Inflammatory macrophage treated with lipopolysaccharide for 4 hours (primary cell): Measurements from ENCODE around the gene GPC3.

Experiments
- DNase-seq: peaks from one replicate; pipeline ENCODE4 v3.0.0-alpha.2; 2020

The GPC3 gene

DNA sequence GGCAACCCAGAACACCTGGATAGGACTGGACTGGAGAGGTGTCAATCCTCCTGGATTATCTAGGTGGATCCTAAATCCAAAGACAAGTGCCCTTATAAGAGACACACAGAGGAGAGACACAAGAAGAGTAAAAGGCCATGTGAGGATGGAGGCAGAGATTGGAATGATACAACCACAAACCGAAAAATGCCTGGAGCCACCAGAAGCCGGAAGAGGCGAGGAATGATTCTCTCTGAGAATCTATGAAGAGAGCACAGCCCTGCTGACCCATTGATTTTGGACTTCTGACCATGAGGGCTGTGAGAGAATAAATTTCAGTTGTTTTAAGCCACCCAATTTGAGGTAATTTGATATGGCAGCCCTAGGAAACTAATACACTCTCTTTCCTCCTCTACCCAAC lies 20.1 kb downstream of the GPC3 start:
- no peak for DNase-seq

GRCh38 chrX:133961046-133961445 lies 24.3 kb downstream of the GPC3 start:
- no peak for DNase-seq

DNA sequence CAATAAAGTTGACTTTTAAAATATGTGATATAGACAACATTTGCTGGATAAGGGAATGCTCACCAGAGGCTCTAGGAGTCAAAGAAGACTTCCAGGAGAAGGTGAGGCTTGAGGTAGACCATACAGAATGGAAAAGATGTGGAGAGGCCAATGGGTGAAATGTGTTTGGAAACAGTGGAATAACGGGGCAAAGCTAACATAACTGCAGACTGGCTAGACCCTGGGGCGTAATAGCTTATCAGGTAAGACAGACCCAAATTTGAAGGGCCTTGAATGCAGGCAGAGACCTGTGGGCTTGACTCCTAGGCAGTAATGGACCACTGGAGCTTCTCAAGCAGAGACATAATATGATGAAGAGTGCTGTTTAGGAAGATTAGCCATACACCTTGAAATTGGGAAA lies 25.4 kb downstream of the GPC3 start:
- no peak for DNase-seq

GRCh38 chrX:133958997-133959688 lies 26.3 kb downstream of the GPC3 start:
- no peak for DNase-seq

DNA sequence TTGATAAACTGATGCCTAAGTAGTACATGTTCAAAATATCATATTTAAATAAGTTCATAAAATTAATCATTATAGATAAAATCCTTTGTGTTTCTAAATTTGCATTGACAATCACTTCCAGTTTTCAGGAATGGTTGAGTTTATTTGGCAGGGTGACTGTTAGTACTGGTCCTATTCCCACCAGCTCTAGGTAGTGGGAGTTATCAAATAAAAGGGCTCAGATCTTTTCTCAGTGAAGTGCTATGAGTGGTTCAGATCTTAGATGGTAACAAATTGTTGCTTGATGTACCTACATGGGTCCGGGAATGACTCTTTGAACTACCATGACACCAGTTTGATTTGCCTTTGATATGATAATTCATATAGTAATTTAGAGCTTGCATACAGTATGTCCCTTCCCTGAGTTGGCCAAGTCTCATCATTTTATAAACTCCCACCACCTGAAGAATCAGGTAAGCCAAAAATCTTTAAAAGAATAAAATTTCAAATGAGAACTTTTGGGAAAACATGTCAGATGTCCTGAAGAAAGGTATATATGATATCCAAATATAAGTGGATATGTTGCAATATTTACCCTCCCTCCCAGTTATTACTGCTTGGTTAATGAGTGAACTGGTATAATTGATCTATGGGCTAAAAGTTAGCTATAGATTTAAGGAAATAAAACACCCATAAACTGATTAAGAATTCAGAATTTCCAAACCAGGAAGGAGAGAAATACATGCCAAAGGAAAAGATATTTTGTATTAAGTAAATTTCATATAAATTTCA lies 28.6 kb downstream of the GPC3 start:
- no peak for DNase-seq

- no peak for DNase-seq
Observed at GRCh38 chrX:133953785-133954355, 31.5 kb downstream of the GPC3 start.

- DNase-seq: no peak
Observed at GRCh38 chrX:133953078-133953477, 32.3 kb downstream of the GPC3 start.

DNA sequence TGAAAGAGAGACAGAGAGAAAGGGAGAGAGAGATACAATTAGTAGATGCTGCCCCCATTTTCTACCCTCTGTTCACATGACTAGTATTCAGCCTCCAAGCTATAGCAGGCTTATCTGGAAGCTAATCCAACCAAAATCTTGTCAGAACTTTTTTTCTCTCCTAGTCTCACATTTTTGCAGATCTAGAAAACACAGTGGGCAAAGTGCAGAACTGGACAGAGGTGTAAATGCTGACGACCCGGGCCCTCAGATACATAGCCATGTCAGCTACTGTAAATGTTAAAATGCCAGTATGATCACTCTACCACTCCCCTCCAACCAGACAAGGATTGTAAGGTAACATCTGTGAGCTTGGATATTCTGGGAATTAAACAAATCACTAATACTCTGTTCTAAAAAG lies 34.3 kb downstream of the GPC3 start:
- no peak for DNase-seq

DNA sequence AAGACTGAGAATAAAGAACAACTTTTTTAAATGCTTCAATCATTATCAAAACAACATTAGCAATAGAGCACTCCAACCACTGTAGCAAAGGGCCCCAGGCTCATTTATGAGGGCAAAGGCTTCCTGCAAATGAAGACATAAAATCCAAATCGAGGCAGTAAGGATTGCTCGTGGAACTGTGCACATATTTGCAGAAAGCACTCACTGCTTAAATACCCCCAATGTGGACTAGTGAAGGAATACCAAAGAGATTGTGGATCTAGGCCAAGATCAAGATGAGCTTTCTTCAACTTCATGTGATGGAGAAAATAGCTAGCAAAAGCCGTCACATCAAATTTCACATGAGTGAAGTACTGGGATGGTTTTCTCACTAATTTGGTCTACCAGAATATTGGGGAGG lies 35.2 kb downstream of the GPC3 start:
- DNase-seq: no peak

DNA sequence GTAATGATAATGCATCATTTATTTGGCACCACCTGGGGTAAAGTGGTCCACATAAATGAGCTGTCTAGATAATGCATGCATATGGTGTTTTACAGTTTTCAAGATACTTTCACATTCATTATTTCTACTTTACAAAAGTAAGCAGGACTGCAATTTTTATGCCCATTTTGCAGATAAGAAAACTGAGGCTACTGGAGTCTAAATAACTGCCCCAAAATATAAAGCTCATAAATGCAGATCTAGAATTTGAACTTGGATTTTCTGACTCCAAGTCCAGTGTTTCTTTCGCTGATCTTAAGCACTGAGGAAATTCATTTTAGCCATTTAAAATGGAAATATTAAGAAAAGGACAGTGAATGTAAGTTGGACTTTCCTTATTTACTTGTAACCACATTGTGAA lies 36.5 kb downstream of the GPC3 start:
- no peak for DNase-seq

DNA sequence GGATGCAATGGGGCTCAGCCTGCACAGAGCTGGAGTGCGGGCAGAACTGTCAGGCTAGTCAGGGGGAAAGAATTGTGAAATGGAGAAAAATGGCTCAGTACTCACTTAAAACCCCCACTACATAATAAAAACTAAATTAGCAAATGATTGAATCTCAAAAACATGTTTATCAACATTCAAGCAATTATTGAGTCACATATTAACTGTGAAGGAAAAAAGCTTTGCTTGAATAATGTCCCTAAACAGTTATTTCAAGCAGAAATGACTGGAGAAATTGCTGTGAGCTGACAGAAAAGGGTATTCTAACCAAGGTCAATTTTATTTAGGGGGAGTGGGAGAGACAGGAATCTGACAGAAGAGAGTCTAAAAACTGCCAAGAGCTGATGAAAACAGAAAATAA lies 37.4 kb downstream of the GPC3 start:
- DNase-seq: no peak

GRCh38 chrX:133947022-133947421 lies 38.4 kb downstream of the GPC3 start:
- no peak for DNase-seq

DNA sequence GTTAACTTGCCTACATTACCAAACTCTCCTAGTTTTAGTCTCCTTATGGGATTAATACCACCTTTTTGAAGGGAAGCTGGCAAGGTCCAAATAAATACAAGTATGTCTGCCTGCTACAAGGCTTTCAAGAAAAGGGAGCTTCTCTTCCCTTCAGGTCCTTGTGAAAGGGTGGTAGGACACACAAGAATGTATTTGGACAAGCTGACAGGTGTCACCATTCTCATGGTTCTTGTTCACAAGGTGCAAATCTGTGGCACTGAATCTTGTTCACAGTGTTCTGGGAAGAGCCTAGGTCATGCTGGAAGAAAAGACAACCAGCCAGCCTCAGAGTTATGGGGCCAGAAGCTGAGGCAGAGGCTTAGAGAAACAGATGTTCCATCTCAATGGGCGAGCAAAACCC lies 41.9 kb downstream of the GPC3 start:
- no peak for DNase-seq

GRCh38 chrX:133939655-133940302 lies 45.6 kb downstream of the GPC3 start:
- DNase-seq: no peak

- no peak for DNase-seq
Observed at GRCh38 chrX:133938530-133938929, 46.9 kb downstream of the GPC3 start.

DNA sequence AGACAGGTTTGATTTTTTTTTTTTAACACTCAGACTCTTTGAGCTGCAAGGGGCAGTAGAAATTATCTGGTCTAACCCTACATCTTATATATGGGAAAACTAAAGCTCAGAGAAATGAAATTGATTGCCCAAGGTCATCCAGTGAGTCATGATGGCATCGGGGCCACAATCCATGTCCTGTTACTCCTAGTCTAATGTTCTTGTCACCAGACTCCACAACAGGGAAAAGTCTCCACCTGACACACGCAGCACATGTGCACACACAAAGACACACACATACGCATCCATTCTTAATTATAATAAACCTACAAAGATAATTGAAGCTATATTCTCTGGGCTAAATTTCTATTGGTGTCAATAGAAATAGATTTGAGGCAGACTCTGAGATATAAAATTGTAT lies 48.4 kb downstream of the GPC3 start:
- DNase-seq: no peak

- DNase-seq: no peak
Observed at GRCh38 chrX:133935076-133935475, 50.3 kb downstream of the GPC3 start.

DNA sequence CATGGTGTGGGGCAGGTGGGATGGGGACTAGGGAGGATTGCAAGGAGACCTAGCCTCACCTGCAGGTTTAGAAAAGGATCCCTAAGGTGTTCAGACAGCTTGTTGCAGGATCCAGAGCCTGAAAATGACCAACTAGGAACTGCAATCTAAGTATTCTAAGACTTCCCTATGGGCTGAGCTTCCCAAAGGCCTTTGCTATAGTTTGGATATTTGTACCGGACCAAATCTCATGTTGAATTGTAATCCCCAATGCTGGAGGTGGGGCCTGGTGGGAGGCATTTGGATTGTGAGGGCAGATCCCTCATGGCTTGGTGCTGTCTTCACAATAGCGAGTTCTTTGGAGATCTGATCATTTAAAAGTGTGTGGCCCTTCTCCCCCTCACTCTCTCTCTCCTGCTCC lies 52.1 kb downstream of the GPC3 start:
- no peak for DNase-seq

- DNase-seq: no peak
Observed at GRCh38 chrX:133929836-133930464, 55.4 kb downstream of the GPC3 start.

GRCh38 chrX:133928365-133928764 lies 57.0 kb downstream of the GPC3 start:
- DNase-seq: no peak

DNA sequence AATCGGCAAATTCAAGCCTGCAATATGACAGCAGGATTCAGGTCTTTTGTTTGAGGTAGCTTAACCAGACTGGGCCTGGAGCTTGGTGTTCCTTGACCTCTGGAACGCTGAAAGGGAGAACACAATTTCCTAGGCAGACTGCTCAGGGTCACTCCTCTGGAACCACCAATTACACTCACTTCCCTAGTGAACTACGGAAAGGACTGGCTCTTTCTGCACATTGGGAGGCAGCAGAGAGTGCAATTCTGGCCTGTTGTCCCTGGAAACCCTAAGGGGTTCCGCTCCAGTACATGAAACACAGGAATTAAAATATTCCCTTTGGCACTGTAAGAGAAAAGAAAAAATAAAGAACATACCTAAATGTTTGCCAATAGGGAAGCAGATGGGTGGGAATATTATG lies 58.6 kb downstream of the GPC3 start:
- no peak for DNase-seq

DNA sequence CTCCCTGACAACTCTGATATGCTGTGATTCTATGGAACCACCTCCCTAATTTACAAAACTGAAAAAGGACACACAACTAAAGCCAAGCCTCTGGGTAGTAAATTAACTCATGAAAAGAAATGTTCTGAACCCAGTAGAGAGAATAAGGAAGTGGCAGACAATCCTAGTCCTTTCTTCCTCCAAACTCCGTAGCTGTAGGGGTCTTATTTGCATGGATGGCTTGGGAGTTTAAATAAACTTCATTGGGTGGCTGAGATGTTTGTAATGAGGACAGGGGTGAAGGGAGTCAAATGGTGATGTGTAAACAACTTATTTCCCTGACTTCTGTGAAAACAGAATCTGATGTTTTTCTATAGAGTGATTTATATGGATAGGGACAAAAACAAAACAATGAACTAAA lies 59.3 kb downstream of the GPC3 start:
- no peak for DNase-seq

- DNase-seq: no peak
Observed at GRCh38 chrX:133924548-133924947, 60.8 kb downstream of the GPC3 start.
